GM18511 (cell line): ENCODE data around the gene MDGA2.
A peak's percentile ranks its signal among the peaks of the same experiment; 100 is the strongest.
"Not testable (repeated sequence)": the region's sequence is repeated elsewhere in the genome, so short reads cannot be mapped to it uniquely, and the experiment has no call there.

Experiments used
- ATAC-seq: cut with Tn5 transposase; IDR thresholded peaks from one replicate; pipeline ENCODE4 v1.9.1; 2021; ENCODE audit warnings: mild to moderate bottlenecking, moderate library complexity; ENCODE audit not compliant: unreplicated experiment

The MDGA2 gene

DNA sequence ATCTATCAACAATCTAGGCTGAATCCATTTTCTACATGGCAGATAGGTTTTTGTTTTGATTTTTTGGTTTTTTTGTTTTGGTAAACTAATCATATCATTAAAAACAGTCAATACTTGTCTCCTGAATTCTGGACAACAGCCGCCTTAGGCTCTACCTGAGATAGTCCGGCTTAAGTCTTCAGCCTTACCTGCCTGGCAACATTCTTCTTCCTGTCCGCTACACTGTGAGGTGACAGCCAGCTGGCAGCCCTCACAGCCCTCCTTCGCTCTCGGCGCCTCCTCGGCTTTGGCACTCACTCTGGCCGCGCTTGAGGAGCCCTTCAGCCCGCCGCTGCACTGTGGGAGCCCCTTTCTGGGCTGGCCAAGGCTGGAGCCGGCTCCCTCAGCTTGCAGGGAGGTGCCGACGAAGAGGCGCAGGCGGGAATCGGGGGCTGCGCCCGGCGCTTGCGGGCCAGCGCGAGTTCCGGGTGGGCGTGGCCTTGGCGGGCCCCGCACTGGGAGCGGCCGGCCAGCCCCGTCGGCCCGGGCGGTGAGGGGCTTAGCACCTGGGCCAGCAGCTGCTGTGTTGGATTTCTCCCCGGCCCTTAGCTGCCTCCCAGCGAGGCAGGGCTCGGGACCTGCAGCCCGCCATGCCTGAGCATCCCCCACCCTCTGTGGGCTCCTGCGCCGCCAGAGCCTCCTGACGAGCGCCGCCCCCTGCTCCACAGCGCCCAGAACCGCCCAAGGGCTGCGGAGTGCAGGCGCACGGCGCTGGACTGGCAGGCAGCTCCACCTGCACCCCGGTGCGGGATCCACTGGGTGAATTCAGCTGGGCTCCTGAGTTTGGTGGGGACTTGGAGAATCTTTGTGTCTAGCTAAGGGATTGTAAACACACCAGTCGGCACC lies 49.0 kb downstream of the MDGA2 start:
- no peak for ATAC-seq

DNA sequence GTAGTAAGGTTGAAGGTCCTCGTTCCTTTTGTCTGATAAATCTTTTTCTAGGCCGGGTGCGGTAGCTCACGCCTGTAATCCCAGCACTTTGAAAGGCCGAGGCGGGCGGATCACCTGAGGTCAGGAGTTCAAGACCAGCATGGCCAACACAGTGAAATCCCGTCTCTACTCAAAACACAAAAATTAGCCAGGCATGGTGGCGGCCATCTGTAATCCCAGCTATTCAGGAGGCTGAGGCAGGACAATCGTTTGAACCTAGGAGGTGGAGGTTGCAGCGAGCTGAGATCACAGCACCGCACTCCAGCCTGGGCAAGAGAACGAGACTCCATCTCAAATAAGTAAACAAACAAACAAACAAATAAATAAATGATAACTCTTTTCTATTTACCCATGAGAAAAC lies 51.3 kb downstream of the MDGA2 start:
- ATAC-seq = not testable (repeated sequence)

DNA sequence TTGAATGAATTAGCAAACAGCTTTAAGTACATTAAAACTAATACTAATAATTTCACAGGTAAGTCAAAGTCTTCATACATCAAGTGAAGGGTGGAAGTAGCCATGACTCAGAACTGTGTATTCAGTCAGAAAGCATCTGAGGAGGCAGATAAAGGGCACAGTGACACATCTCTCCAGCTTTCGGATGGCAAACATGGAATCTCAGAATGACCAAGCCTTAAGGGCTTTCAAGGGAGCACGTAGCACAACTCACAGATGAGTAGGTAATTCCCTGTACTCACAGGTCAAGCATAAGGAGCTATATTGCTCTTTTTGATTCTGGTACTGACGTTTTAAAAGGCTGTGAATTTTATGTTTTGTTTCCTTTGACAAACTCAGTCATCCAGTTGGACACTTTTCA lies 56.0 kb downstream of the MDGA2 start:
- ATAC-seq = no peak

DNA sequence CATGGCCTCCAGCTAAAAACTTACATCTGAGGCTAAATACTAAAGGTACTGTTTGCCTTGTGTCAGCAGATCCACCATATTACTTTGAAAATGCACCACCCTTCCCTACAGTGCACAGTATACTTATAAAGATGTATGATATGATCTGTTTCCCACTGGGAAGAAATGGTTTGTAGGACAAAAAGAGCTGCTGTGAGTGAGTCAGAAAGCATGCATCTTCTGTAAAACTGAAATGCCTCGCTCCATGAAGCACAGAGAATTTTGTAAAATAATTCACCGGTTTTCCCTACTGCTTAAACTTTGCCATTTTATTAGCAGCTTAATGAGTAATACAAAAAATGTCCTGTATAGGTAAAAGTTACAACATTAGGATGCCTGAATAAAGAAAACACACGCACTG lies 68.8 kb downstream of the MDGA2 start:
- ATAC-seq = no peak

DNA sequence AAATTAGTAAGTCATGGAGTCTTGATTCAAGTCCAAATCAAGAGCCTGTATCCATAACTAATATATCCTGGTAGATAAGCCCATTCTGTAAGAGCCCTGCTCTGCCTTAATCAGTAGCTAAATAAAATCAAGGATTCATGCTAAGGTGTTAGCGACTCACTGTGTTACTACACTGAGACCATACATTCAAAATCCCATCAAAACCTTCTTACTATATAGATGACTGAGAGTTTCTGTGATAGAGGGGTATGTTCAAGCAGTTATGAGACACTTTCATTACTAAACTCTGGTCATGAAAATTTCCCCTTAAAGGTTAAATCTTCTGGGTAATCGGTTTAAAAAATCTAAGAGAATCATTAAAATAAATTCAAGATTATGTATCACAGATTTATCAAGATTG lies 78.5 kb downstream of the MDGA2 start:
- ATAC-seq = no peak

DNA sequence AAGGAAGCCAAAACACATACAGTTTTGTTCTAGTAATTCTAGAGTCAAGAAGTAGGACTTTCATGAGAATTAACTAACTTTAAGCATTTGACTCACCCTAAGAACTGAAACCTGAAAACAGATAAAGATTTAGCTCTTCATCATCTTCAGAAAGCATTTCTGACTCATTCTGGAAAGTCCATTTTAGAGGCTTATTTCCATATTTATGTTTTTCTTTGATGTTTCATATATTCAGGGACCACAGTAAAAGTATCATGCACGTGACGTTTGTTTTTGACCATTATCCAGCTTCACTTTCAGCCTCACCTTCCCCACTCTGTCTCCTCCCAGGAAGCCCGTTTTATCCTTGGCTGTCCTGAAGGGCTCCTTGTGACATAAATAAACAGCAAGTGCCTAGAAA lies 79.2 kb downstream of the MDGA2 start:
- peak; percentile 77 for ATAC-seq

DNA sequence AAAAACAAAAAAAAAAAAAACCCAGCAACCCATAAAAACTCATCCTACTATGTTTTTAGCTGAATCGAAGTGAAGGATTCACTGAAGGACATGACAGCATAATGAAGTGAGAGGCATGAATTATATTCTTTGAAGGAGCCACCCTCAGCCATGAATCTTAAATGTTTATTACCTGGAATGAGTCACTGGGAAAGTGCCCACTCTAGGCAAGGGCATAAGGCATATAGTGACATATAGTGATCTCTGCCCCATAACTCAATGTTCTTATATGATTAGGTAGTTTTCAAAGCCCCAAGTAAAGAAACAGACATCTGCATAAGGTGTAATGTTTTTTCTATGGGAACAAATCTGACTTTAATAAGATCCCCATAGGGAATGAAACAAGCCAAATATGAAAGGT lies 79.9 kb downstream of the MDGA2 start:
- no peak for ATAC-seq

DNA sequence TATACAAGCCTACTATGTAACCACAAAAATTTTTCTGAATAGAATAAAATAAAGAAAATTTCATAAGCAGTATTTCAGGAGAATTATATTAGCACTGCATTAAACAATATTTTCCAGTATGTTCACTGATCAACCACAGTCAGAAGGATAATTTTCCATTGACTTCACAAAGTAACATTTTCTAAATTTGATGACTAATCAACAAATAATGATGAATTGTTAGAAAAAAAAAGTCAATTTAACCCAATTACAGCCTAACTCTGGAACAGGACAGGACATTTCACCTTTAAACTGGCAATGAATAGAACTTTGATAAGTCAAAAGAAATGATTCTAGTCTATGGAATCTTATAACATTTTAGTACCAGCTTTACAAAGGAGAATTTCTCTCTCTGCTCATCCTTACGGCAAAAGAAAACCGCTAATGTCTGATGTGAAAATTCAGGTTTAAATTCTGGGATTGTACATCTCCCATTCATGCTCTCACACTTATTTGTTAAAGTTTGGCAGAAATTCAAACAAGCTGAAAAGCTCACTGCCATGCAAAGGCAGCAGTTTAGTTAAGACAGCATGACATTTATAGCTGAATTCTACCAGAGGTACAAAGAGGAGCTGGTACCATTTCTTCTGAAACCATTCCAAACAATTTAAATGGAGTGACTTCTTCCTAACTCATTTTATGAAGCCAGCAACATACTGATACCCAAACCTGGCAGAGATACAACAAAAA lies 84.5 kb downstream of the MDGA2 start:
- no peak for ATAC-seq

DNA sequence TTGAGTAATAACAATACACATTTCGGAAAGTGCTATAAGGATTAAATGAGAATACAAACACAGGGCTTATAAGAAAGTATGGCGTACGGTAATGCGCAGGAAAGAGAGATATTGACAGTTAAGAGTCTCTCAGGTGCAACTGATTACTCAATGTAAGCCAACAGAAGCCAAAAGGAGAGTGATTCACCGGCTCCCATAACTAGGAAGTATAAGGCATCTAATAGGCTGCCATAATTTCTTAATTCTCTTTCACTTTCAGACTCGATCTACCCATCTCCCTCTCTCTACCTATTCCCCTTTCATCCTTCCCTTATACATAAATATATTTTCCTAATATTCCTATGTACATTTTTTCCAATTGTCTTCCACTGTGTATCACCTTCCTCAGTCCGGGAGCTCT lies 90.0 kb downstream of the MDGA2 start:
- no peak for ATAC-seq

DNA sequence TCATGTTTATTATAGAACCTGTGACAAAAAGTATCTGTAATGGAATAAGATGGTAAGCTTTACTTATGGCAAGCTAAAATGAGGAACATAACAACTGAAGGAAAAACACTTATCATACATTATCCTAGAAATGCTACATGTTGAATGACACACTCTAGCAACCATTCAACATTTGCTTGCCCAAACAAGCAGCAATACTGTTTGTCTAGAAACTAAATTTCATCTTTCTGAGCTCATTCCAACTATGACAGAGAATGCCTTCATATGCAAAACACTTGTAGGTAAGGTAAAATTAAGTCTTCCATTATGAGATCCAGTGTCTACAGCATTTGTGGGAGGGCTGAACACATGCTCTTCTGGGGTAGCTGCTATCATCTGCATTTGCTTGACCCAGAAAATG lies 108.1 kb downstream of the MDGA2 start:
- ATAC-seq = no peak

DNA sequence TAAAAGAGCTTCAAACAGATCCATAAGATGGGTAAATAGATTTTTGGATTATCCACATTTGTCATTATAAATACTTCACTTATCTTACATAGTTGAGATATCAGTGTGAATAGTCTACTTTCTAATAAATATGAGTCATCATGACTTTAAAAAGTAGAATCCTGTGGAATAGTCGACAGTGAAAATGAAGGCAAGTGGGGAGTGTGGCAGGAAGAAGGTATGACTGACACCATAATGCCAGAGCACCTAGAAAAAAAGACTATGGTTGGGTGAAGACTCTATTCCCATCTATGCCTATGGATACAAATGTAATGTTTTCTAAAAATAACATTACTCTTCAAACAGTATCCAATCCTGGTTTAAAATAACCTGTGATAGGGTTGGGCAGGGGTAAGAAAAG lies 117.5 kb downstream of the MDGA2 start:
- no peak for ATAC-seq

DNA sequence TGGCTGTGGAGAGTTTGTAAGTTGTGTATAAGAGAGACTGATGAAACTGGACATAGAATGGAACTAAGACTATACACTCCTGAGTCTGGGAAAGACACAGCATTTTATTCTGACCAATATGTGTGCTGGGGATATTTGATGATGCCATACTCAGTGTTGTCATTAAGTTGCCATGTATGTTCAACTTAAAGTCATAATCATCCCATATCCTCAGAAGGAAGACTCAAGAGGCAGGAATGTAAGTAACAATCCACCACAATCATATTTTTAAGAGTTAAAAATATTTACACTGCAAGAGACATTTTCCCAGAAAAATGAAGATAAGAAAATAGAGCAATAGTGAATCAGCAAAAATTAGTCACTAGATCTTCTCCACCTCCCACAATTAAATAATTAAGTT lies 120.1 kb downstream of the MDGA2 start:
- no peak for ATAC-seq

DNA sequence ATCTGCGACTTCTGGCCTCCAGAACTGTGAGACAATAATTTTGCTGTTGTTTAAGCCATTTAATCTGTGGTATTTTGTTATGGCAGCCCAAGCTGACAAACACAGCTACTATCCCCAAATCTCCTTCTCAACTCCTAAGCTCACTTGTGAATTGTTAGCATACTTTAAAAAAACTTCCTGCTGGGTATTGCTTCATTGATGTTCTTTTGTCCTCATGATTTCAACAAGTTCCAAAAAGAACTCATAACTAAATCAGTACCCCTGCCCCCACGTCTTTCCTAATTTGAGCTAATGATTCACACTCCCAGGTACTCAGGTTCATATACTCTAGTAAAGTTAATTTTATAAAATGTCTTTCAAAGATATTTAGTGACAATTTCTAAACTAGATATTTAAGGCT lies 125.5 kb downstream of the MDGA2 start:
- no peak for ATAC-seq

DNA sequence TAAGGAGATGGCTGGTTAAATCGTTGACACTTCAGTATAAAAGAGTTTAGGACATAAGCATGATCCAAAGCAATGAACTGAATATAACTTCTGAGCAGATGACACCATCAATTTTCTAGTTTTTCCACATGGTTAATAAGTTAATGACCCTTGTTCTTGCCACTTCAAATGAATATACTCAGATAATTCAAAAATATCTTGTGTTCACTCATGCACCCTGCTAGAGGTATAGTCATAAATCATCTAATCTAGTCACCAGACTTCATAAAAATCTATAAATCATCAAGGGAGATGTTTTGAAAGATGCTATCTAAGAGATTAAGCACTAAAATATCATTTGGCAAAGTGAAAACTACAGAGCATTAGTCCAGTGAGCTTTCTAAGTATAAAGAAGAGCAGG lies 131.9 kb downstream of the MDGA2 start:
- ATAC-seq = no peak

DNA sequence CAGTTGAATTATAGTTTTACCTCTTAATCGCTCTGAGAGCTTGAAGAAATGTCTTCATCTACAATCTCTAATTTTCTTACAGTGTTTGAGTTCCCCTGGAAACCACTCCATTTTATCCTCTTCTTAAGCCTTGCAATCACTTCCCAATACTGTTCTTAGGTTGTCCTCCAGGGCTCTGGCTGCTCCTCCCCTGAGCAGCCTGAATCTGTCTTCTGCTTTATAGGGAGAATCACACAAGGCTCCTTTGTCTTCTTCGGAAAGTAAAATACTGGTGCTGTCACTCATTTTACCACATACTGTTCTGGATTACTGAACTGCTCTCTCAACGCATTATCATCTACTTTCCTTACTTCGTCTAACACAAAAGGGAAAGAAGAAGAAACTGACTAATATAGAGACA lies 133.7 kb downstream of the MDGA2 start:
- ATAC-seq = no peak

DNA sequence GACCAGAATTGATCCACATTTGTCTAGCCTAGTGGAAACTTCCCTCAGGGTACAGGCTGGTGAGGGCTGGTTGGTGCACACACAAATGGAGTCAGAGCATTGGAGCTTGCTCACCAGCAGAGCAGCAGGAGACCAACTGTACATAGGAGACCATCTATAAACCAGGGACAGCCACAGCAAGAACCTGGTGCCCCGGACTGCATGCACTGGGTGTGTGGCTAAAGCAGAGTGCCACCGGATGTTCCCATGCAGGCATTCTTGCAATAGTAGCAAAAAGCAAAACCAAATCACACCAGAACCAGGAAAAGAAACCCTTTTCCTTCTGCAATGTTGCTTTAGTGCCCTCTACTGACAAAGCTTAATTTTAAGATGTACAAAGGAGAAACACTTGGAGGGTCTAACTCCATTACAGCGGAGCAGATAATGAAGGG lies 136.4 kb downstream of the MDGA2 start:
- ATAC-seq = no peak

DNA sequence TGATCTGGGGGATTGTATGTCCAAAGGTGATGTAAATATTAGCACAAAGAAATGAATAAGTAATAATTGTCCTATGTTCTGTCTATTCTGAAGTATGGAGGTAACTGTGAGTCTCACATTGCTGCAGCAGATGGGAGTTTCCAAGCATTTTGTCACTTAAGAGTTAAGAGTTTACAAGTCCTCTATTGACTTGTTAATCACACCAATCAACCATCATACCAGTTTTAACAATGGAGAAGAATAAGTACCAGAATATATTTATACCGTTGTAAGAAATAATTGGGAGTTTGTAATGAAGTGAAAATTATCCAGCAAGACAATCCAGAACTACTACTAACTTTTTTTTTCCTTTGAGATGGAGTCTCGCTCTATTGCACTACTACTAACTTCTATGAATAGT lies 139.1 kb downstream of the MDGA2 start:
- ATAC-seq = no peak

DNA sequence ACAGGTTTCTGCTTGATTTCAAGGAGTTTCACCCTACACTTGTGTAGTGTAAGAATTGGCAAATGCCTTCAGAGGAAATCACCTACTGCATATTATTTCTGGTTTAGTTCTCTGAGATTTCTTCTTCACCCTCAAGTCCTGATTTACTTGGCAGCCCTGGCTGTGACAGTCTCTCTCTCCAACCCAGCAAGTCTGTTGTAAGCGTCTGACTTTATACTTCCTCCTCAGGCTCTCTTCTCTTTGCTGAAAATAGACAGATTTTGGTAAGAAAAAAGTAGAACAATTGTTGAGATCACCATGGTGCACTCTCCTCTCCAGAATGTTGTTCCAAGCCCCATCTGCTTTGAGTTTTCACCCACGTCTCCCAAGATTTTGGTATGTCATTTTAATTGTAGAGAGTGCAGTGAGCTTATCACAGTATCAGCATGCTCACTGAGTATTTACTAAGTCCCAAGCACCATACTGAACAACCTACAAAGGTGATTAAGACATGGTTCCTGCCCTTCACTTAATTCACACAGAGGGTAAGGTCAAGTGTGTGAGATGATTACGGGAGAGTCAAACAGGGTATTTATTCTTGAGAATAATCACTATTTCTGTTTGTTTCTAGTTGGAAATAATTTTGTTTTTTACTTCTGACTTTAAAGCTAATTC lies 148.7 kb downstream of the MDGA2 start:
- no peak for ATAC-seq

DNA sequence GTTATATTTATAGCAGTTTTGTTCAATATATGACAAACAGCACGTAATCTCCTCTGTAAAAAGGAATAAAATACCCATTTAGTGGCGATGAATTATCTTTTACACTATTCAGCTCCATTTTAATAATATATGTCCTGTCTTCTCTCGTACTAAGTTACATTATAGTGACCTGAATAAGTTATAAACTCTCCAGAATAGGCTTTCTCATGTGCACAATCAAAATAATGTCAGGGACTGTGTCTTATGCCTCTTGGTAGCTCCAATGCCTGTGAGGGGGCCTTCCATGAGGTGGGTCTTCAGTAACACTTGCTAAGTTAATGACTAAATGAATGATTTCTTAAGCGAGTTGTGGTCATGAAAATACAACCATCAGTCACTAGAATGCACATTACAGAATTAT lies 150.9 kb downstream of the MDGA2 start:
- no peak for ATAC-seq

DNA sequence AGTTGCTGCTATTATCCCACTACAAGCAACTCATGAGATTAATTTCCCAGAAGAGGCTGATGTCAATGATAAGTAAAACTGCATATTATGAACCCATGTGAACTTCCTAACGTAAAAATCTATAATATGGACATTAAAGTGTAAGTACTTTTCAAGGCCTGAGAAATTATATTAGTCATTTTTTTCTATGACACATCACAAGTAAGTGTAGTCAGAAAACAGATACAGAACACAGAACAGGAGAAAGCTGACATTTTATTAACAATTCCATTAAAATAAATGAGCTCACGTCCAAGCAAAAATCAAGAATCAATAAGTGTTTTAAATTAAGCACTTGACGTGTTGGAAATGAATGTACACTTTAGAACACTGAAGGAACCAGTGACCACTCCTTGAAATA lies 155.0 kb downstream of the MDGA2 start:
- ATAC-seq = no peak

DNA sequence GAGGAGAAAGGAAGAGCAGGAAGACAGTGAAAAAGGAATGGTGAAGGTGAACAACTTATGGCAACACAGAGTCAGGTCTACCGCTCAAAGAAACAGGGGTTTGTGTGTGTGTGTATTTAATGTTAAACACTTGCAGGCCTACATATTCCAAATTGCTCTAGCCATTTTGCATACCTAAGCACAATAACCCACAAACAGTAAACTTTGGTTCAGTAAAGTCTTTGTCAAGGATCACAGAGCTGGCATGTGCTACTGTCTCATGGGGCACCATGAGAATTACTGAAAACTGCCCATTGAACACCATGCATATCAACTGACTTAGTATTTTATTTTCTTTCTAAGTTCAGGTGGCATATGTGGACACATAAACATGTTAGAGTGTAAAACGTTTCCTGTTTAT lies 163.6 kb downstream of the MDGA2 start:
- ATAC-seq = no peak

DNA sequence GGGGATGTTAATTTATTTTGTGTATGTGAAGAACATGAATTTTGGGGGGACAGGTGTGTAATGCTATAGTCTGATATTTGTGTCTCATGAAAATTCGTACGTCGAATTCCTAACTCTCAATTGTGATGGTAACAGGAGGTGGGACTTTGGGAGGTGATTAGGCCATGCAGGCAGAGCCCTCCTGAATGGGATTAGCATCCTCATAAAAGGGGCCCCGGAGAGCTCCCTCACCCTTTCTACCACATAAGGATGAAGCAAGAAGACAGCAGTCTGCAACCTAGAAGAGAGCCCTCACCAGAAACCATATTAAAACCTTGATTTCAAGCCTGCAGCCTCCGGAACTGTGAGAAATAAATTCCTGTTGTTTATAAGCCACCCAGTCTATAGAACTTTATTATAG lies 165.4 kb downstream of the MDGA2 start:
- ATAC-seq = no peak
